GM13977 (cell line): ENCODE measurements around the gene CPEB3.

Experiments used
- DNase-seq: peaks from one replicate; pipeline ENCODE4 v3.0.0; 2012; ENCODE audit warnings: low spot score
- CTCF ChIP-seq: IDR thresholded peaks from 2 replicates; pipeline ENCODE4 v1.5.1; 2012; ENCODE audit warnings: mild to moderate bottlenecking, control low read depth; ENCODE audit not compliant: insufficient read depth; ENCODE audit errors: extremely low read depth, missing control alignments
- in situ Hi-C: fragments of 300-500 bp; cut with MboI; formaldehyde crosslinking; loops from one replicate; pipeline ENCODE4 v1.12.0; 2022; ENCODE audit warnings: low sequenced_read_pairs, low pct_unique_long_range_greater_than_20kb, mixed read lengths, inconsistent platforms; ENCODE audit not compliant: unreplicated experiment

Gene CPEB3

GRCh38 chr10:92203919-92204623, 86.8 kb downstream of the CPEB3 start:
- no peak for DNase-seq
- no peak for TF ChIP-seq CTCF
- in situ Hi-C loops, result no loop called here

GRCh38 chr10:92202536-92202935, 88.3 kb downstream of the CPEB3 start:
- in situ Hi-C loops, result no loop called here
- no peak for TF ChIP-seq CTCF

GRCh38 chr10:92200564-92200963, 90.3 kb downstream of the CPEB3 start:
- no peak for DNase-seq
- in situ Hi-C loops, result no loop called here
- no peak for TF ChIP-seq CTCF

More at GRCh38 chr10:92202536-92202935, 88.3 kb downstream of the CPEB3 start:
- no peak for DNase-seq

- in situ Hi-C loops, result no loop called here
- no peak for TF ChIP-seq CTCF
These were observed 103.8 kb downstream of the CPEB3 start for GRCh38 chr10:92187101-92187500.

GRCh38 chr10:92184977-92185376, 105.9 kb downstream of the CPEB3 start:
- in situ Hi-C loops, result no loop called here
- DNase-seq, result no peak
- no peak for TF ChIP-seq CTCF

More at GRCh38 chr10:92187101-92187500, 103.8 kb downstream of the CPEB3 start:
- DNase-seq, result no peak

- TF ChIP-seq CTCF, result no peak
- DNase-seq, result no peak
- in situ Hi-C loops, result no loop called here
These were observed 107.7 kb downstream of the CPEB3 start for GRCh38 chr10:92183199-92183598.
